T-cell (primary cell): ENCODE data around the gene RBP5. TPM values are rescaled to one million over a fixed set of nuclear protein-coding genes. Genes with fewer than 3 reads are reported as not detected.
A peak's percentile ranks its signal among the peaks of the same experiment; 100 is the strongest.

Experiments used
- ATAC-seq, 4 experiments: fragments of 200-7000 bp in 3 of 4; fragments of 150-1000 bp in 1 of 4; cut with Tn5 transposase; replicated peaks in 1 of 4; 1 replicate in 3 of 4; 2 replicates in 1 of 4; pipeline ENCODE4 v1.10.0; 2021; ENCODE audit warnings: moderate library complexity in 3 of 4, mild to moderate bottlenecking in 2 of 4, moderate number of reproducible peaks in 1 of 4
- CTCF ChIA-PET, 2 donors: fragments of 300-600 bp; sonication (Branson Sonifier 250); formaldehyde crosslinking; loops; one replicate each; lab custom pipeline; 2022; ENCODE audit warnings: antibody characterized with exemption in 2 of 2; lab: Charles Lee
- POLR2A ChIA-PET, 2 donors: fragments of 300-600 bp; sonication (Branson Sonifier 250); formaldehyde crosslinking; loops; one replicate each; lab custom pipeline; 2022; ENCODE audit warnings: antibody characterized with exemption in 2 of 2; lab: Charles Lee
- DNase-seq, 35 experiments: peaks; one replicate each; pipeline versions ENCODE4 v3.0.0 to v3.0.0-alpha.2; 2013 to 2023
- H3K27ac ChIP-seq: one replicate; pipeline ENCODE4 v1.5.1; 2013; ENCODE audit warnings: low read length
- H3K27me3 ChIP-seq, 2 experiments: replicated peaks in 1 of 2; 1 replicate in 1 of 2; 2 replicates in 1 of 2; pipeline versions ENCODE4 v1.6.1 to v1.7.0; 2013; ENCODE audit warnings: low read length in 1 of 2, mixed read lengths in 1 of 2; ENCODE audit not compliant: control insufficient read depth in 2 of 2, insufficient read depth in 2 of 2; ENCODE audit errors: extremely low read depth in 1 of 2
- H3K36me3 ChIP-seq, 2 donors: 1 replicate in 1 of 2; 2 replicates in 1 of 2; pipeline versions ENCODE4 v1.6.1 to v1.7.0; 2013; ENCODE audit warnings: low read length in 1 of 2; ENCODE audit not compliant: control insufficient read depth in 2 of 2, insufficient read depth in 1 of 2; ENCODE audit errors: extremely low read depth in 1 of 2
- H3K4me1 ChIP-seq, 2 experiments: 1 replicate in 1 of 2; 2 replicates in 1 of 2; pipeline versions ENCODE4 v1.6.1 to v1.7.0; 2013; ENCODE audit warnings: low read length in 2 of 2, mixed read lengths in 1 of 2; ENCODE audit not compliant: insufficient read depth in 2 of 2, control insufficient read depth in 1 of 2; ENCODE audit errors: extremely low read depth in 1 of 2
- H3K4me3 ChIP-seq, 2 donors: 1 replicate in 1 of 2; 2 replicates in 1 of 2; pipeline versions ENCODE4 v1.5.1 to v1.7.0; 2013; ENCODE audit warnings: mild to moderate bottlenecking in 2 of 2, low read length in 1 of 2, moderate library complexity in 1 of 2; ENCODE audit not compliant: control insufficient read depth in 1 of 2; ENCODE audit errors: extremely low read depth in 1 of 2
- H3K9me3 ChIP-seq: 2 replicates; pipeline ENCODE4 v1.7.0; 2013
- H3K27ac Mint-ChIP-seq, 2 donors: one replicate each; pipeline ENCODE4 v1.8.0; 2020 to 2021; ENCODE audit warnings: mild to moderate bottlenecking in 2 of 2, mixed read lengths in 2 of 2
- H3K27me3 Mint-ChIP-seq, 2 donors: one replicate each; pipeline ENCODE4 v1.8.0; 2021 to 2022; ENCODE audit warnings: mixed read lengths in 2 of 2
- H3K36me3 Mint-ChIP-seq: one replicate; pipeline ENCODE4 v1.8.0; 2021; ENCODE audit warnings: mixed read lengths
- H3K4me1 Mint-ChIP-seq, 3 donors: one replicate each; pipeline ENCODE4 v1.8.0; 2020 to 2022; ENCODE audit warnings: mixed read lengths in 3 of 3, mild to moderate bottlenecking in 1 of 3
- H3K4me3 Mint-ChIP-seq, 3 donors: one replicate each; pipeline ENCODE4 v1.8.0; 2020 to 2022; ENCODE audit warnings: mild to moderate bottlenecking in 3 of 3, mixed read lengths in 3 of 3, moderate library complexity in 3 of 3
- H3K9me3 Mint-ChIP-seq, 3 donors: one replicate each; pipeline ENCODE4 v1.8.0; 2020 to 2022; ENCODE audit warnings: mixed read lengths in 3 of 3
- WGBS: methylation state at CpG from one replicate; pipeline ENCODE4 v1.1.5; 2013; ENCODE audit warnings: missing lambda C conversion rate; ENCODE audit not compliant: insufficient coverage; 5-methylcytosine and 5-hydroxymethylcytosine counted together
- total RNA-seq, 35 experiments: library from RNA in 6 of 35; stranded (reverse) in 6 of 35; fragments of 120-200 nt in 1 of 35; gene quantifications; one replicate each; pipeline versions ENCODE4 v1.2.1 to v1.2.4 and lab custom pipeline; 2013 to 2026

RBP5 gene
- total RNA-seq, 5 donors from 2014 or later (not counting 1 experiment from before 2014, with no cell fraction given): 0.26 to 0.70 (median 0.59) TPM; not detected in 2

GRCh38 chr12:7162691-7163114 is 34.0 kb upstream of the RBP5 start:
- H3K9me3 Mint-ChIP-seq: peaks cover 0 to 2% (median 0%) of the 10 kb centered on the region in 3 donors
- Histone ChIP-seq H3K27me3 (peaks cover 5 to 14% of the 10 kb centered on the region in 2 experiments), H3K9me3 (no peaks in the 10 kb centered on the region), H3K4me1 (peaks cover 7 to 9% of the 10 kb centered on the region in 2 experiments), H3K4me3 (peak overlapping the region in 1 of 2 donors; percentile 12), H3K27ac (no peak overlapping the region), H3K36me3 (peaks cover 0 to 4% of the 10 kb centered on the region in 2 donors)
- peak in 25 of 35 experiments; percentile 5 to 39 (median 15) for DNase-seq
- WGBS: 17% methylated on average over 13 of the region's 19 CpGs
- no peak overlapping the region for H3K27ac Mint-ChIP-seq
- peaks cover 7 to 21% of the 10 kb centered on the region in 2 donors for H3K27me3 Mint-ChIP-seq
- ChIA-PET CTCF (no interaction called here), POLR2A (interaction anchor here in 1 of 2 donors (0.6 kb wide), 1 partner anchor 204 kb away, joined by 3 read pairs; no protein-coding TSS in a partner anchor)
- H3K4me3 Mint-ChIP-seq: peak overlapping the region; percentile 31 to 51 (median 39)
- peaks cover 10 to 11% (median 10%) of the 10 kb centered on the region in 3 donors for H3K4me1 Mint-ChIP-seq
- H3K36me3 Mint-ChIP-seq: peaks cover 2% of the 10 kb centered on the region
- ATAC-seq: peak; percentile 50 to 90 (median 56)

DNA sequence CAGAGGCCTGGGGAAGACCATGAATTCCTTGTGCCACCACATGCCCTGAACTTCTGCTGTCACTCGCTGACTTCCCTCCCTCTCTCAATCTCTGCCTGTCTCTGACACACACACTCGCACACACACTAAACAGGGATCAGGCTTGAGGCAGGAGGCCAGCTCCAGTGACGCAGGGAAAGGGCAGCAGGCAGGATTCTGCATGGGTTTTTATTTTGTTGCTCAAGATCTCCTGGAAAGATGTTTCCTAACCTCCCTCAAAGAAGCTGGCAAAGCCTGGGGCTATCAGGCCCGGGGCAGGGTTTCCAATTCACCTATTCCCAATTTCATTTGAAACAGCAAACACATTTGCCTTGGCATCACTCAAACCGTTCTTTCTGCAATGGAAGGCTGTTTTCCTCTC is 33.1 kb upstream of the RBP5 start:
- H3K27ac ChIP-seq: no peak overlapping the region
- POLR2A ChIA-PET: no interaction called here
- Mint-ChIP-seq H3K27ac (no peak overlapping the region), H3K4me3 (no peak overlapping the region), H3K27me3 (peaks cover 5 to 18% of the 10 kb centered on the region in 2 donors), H3K9me3 (no peaks in the 10 kb centered on the region), H3K36me3 (peaks cover 10% of the 10 kb centered on the region), H3K4me1 (peaks cover 10 to 11% (median 10%) of the 10 kb centered on the region in 3 donors)
- no peaks in the 10 kb centered on the region for H3K9me3 ChIP-seq
- DNase-seq: no peak
- CTCF ChIA-PET: no interaction called here
- WGBS: 84% methylated on average over 4 of the region's 5 CpGs
- no peak overlapping the region for H3K4me3 ChIP-seq
- H3K36me3 ChIP-seq: peaks cover 0 to 13% of the 10 kb centered on the region in 2 donors
- H3K27me3 ChIP-seq: peaks cover 5 to 14% of the 10 kb centered on the region in 2 experiments
- H3K4me1 ChIP-seq: peaks cover 7 to 9% of the 10 kb centered on the region in 2 experiments
- no peak for ATAC-seq

DNA sequence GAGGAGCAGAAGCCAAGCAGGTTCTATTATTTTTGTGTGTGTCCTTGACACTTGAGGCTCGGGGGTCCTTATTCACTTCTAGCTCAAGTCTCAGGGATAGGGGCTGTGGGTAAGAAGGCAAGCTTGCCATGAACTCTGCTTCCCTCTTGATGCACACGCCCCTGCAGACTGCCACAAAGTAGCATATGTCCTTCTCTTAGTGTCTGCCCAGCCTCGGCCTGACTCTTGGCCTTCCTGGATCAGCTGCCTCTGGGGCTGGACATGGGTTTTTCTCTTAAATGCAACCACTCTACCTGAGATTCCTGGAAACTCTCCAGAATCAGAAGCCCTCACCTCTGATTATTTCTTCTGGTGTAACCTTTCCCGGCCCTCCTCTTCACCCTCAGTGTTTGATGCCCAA is 32.6 kb upstream of the RBP5 start:
- H3K9me3 ChIP-seq: no peaks in the 10 kb centered on the region
- peaks cover 10 to 11% (median 10%) of the 10 kb centered on the region in 3 donors for H3K4me1 Mint-ChIP-seq
- CTCF ChIA-PET: no interaction called here
- no peaks in the 10 kb centered on the region for H3K9me3 Mint-ChIP-seq
- no peak for DNase-seq
- no peak overlapping the region for H3K27ac ChIP-seq
- no peak overlapping the region for H3K27ac Mint-ChIP-seq
- no peak overlapping the region for H3K4me3 Mint-ChIP-seq
- no peak overlapping the region for H3K4me3 ChIP-seq
- POLR2A ChIA-PET: no interaction called here
- 79% methylated on average over 2 of the region's 4 CpGs for WGBS
- H3K36me3 Mint-ChIP-seq: peaks cover 12% of the 10 kb centered on the region
- ATAC-seq: no peak
- H3K4me1 ChIP-seq: peaks cover 7 to 9% of the 10 kb centered on the region in 2 experiments
- H3K36me3 ChIP-seq: peaks cover 0 to 17% of the 10 kb centered on the region in 2 donors
- H3K27me3 Mint-ChIP-seq: peaks cover 5 to 15% of the 10 kb centered on the region in 2 donors
- H3K27me3 ChIP-seq: peaks cover 5 to 14% of the 10 kb centered on the region in 2 experiments

- peaks cover 0 to 25% of the 10 kb centered on the region in 2 donors for H3K36me3 ChIP-seq
- H3K4me3 ChIP-seq: no peak overlapping the region
- Mint-ChIP-seq H3K27me3 (peaks cover 0 to 11% of the 10 kb centered on the region in 2 donors), H3K4me1 (peaks cover 10 to 11% (median 10%) of the 10 kb centered on the region in 3 donors), H3K9me3 (no peaks in the 10 kb centered on the region), H3K36me3 (peaks cover 22% of the 10 kb centered on the region), H3K27ac (no peak overlapping the region), H3K4me3 (no peak overlapping the region)
- no peaks in the 10 kb centered on the region for H3K9me3 ChIP-seq
- ChIA-PET POLR2A (no interaction called here), CTCF (interaction anchor here in 1 of 2 donors (0.6 kb wide), 1 partner anchor 242 kb away, joined by 7 read pairs; no protein-coding TSS in a partner anchor)
- 84% methylated on average over 6 of the region's 7 CpGs for WGBS
- H3K4me1 ChIP-seq: peaks cover 7 to 9% of the 10 kb centered on the region in 2 experiments
- ATAC-seq (no peak), DNase-seq (no peak)
- H3K27ac ChIP-seq: no peak overlapping the region
- peaks cover 5 to 14% of the 10 kb centered on the region in 2 experiments for H3K27me3 ChIP-seq
Observed at GRCh38 chr12:7160183-7160582, 31.5 kb upstream of the RBP5 start.

DNA sequence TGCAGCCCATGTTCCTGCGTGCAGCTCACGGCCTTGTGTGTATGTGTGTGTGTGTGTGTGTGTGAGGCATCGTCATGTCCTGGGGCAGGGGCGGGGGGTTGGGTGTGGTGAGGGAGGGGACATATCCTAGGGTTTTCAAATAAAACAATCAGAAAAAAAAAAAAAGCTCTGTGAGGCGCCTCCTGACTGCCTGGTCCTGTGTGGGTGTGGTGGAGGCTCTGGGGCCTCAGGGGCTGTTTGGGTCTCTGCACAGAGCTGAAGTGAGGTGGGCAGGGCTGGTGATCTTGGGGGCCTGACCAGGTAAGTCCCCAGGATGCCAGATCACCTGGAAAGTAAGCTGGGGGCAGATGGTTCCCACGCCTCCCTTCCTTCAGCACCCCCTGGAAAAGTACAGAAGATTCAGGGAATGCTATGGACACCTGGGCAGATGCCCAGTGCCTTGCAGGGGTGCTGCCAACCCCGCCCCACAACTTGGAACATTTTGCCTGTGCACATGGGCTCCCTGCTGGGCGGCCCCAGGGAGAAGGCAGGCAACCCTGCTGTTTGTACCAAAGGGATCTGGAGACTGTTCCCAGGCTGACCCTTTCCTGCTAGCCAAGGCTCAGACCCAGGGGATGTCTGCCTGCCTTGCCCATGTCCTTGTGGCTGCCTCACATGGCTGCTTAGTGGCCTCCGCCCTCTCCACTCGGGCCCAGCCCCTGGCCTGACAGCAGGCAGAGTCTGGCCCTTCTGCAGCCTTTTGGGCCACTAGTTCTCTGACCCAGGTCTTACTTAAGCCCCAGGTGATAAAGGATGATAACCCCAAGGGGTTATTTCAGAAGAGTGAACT is 30.3 kb upstream of the RBP5 start:
- WGBS: 93% methylated on average over 6 of the region's 10 CpGs
- ATAC-seq: no peak

DNA sequence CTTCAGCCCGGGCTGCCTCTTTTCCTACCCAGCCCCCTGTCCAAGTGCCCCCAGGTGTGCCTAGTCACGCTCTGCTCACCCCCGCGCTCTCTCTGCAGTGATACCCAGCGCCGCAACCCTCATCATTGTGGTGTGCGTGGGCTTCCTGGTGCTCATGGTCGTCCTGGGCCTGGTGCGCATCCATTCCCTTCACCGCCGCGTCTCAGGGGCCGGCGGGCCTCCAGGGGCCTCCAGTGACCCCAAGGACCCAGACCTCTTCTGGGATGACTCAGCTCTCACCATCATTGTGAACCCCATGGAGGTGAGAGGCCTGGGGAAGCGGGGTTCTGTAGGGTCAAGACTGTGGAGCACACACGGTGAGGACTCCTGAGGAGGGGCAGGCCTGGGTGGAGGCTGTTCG is 28.7 kb upstream of the RBP5 start:
- H3K9me3 Mint-ChIP-seq: no peaks in the 10 kb centered on the region
- H3K27ac ChIP-seq: no peak overlapping the region
- DNase-seq (no peak), ATAC-seq (no peak)
- H3K36me3 ChIP-seq: peaks cover 4 to 53% of the 10 kb centered on the region in 2 donors
- H3K36me3 Mint-ChIP-seq: peaks cover 37% of the 10 kb centered on the region
- H3K27me3 Mint-ChIP-seq: peaks cover 0 to under 1% of the 10 kb centered on the region in 2 donors
- CTCF ChIA-PET: no interaction called here
- H3K4me1 Mint-ChIP-seq: peaks cover 0 to 2% (median under 1%) of the 10 kb centered on the region in 3 donors
- H3K4me3 Mint-ChIP-seq: no peak overlapping the region
- peaks cover 0 to 5% of the 10 kb centered on the region in 2 experiments for H3K27me3 ChIP-seq
- H3K9me3 ChIP-seq: no peaks in the 10 kb centered on the region
- no peak overlapping the region for H3K4me3 ChIP-seq
- no peak overlapping the region for H3K27ac Mint-ChIP-seq
- no peaks in the 10 kb centered on the region for H3K4me1 ChIP-seq
- POLR2A ChIA-PET: no interaction called here
- 96% methylated on average over 12 of the region's 17 CpGs for WGBS

More for the DNA sequence above, 30.3 kb upstream of the RBP5 start:
- H3K9me3 ChIP-seq: no peaks in the 10 kb centered on the region
- no peak for DNase-seq
- H3K27me3 Mint-ChIP-seq: peaks cover 0 to 11% of the 10 kb centered on the region in 2 donors
- ChIA-PET CTCF (interaction anchor here in 1 of 2 donors (0.7 kb wide), 1 partner anchor 907 kb away, joined by 4 read pairs; no protein-coding TSS in a partner anchor), POLR2A (no interaction called here)
- H3K27me3 ChIP-seq: peaks cover 5 to 14% of the 10 kb centered on the region in 2 experiments
- peaks cover 4 to 37% of the 10 kb centered on the region in 2 donors for H3K36me3 ChIP-seq
- H3K4me1 Mint-ChIP-seq: peaks cover 10 to 11% (median 10%) of the 10 kb centered on the region in 3 donors
- no peak overlapping the region for H3K4me3 Mint-ChIP-seq
- no peak overlapping the region for H3K27ac ChIP-seq
- H3K27ac Mint-ChIP-seq: no peak overlapping the region
- peaks cover 29% of the 10 kb centered on the region for H3K36me3 Mint-ChIP-seq
- peaks cover 7 to 9% of the 10 kb centered on the region in 2 experiments for H3K4me1 ChIP-seq
- no peak overlapping the region for H3K4me3 ChIP-seq
- no peaks in the 10 kb centered on the region for H3K9me3 Mint-ChIP-seq
